Hematopoietic multipotent progenitor cell treated with erythropoietin and hydrocortisone succinate and interleukin-3 and kit ligand, for 17 days (in vitro differentiated cells): ENCODE data around the gene RTEL1.

Experiments
- DNase-seq: peaks from one replicate; pipeline ENCODE4 v3.0.0-alpha.2; 2015; ENCODE audit warnings: low spot score

Gene RTEL1

DNA sequence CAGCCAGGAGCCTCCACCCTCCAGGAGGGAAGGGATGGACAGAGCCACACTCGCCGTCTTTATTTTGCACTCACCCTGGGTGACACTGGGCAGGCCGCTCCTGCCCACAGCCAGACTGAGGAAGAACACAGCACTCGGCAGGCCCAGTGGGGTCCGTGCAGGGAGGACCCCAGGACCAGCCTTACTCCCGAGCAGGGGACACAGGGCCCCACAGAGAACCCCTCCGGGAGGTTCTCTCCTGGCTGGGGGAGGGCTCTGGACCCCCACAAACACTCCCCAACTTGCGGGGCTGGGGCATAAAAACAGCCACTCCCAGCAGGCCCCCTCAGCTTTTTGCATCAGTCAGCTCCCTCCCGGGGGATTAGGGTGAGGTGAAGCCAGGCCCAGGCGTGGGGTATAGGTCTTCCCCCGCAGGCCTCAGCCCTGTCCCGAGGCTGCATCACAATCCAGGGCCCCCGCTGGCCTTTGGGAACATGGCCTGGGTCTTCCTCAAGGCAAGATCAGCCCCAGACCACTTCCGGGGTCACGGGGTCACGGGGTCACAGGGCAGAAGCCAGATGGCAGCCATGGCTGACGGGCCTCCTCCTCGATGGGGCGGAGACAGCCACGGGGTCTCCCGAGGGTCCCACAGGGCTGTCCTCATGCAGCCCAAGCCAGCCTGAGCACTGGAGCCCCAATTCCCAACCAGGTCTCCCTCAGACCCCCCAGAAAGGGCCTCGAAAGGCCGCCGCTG is 41.5 kb downstream of the RTEL1 start:
- DNase-seq: no peak

DNA sequence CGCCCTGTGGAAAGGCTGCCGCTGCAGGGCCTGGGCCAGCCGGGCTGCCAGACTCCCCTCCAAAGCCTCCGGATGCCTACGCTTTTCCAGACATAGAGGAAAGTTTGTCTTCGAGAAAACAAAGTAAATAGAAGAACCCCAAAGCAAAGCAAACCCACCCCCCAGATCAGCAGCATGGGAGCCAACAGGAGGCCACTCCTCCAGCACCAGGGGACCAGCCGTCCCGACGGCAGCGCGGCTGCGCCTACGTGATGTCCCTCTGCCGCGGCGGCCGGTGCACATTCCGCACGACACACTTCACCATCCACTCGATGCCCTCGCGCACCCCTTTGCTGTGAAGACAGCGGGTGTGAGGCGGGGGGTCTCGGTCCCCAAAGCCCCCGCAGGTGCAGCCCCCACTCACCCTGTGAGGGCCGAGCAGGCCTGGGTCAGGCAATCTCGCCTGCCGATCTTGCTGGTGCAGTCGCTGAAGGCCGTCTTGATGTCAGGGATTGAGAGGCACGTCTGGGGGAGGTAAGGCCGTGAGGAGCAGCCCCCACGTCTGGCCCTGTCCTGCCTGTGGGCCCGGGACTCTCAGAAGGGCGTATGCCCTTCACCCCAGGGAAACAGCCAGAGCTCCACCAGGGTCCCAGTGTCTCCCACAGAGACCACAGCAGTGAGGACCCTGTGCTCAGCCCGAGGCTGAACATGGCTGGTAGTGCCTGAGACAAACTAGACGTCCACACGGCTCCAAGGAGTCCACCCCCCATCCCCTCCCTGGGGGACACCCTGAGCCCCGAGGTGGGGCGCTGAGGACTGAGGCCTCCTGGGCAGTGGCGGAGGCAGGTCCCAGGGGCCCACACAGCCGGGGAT is 42.3 kb downstream of the RTEL1 start:
- DNase-seq: no peak

DNA sequence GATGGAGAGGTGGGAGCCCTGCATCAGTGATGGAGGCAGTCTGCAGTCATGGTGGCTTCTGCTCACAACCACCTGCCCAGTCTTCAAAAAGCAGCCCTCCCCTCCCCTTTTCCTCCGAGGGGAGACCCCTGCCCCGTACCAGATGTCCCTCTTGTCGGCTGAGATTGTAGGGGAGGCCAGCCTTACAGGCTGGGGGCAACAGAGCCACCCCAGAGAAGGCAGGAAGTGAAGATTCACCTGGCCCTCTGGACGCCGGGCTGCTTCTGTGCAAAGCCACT is 42.9 kb downstream of the RTEL1 start:
- no peak for DNase-seq

- no peak for DNase-seq
These were observed 43.4 kb downstream of the RTEL1 start for GRCh38 chr20:63701329-63702035.

DNA sequence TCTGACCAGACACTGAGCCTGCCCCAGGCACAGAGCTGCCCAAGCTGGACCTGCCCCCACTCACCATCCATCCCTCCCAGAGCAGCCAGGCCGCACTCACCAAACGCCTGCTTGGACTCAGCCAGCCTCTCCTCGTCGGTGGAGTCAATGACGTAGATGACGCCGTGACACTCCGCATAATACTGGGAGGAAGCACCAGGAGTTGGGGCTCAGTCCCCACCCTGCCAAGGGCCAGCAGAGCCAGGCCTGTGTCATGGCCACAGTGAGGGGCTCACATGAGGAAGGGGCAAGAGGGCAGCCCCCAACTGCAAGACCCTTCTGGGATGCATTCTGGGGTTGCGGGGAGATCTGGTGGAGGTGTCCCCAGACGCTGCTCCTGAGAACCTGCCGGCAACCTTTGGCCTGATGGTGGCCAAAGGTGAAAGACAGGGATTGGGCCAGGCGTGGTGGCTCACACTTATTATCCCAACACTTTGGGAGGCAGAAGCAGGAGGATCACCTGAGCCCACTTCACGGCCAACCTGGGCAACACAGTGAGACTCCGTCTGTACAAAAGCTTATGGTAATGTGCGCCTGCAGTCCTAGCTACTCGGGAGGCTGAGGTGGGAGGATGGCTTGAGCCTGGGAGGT is 44.0 kb downstream of the RTEL1 start:
- no peak for DNase-seq

- no peak for DNase-seq
These were observed 44.8 kb downstream of the RTEL1 start for GRCh38 chr20:63702751-63703470.

- DNase-seq: no peak
These were observed 45.4 kb downstream of the RTEL1 start for GRCh38 chr20:63703471-63703975.

- no peak for DNase-seq
These were observed 46.0 kb downstream of the RTEL1 start for GRCh38 chr20:63703976-63704748.

- DNase-seq: no peak
These were observed 46.6 kb downstream of the RTEL1 start for GRCh38 chr20:63704749-63705117.

DNA sequence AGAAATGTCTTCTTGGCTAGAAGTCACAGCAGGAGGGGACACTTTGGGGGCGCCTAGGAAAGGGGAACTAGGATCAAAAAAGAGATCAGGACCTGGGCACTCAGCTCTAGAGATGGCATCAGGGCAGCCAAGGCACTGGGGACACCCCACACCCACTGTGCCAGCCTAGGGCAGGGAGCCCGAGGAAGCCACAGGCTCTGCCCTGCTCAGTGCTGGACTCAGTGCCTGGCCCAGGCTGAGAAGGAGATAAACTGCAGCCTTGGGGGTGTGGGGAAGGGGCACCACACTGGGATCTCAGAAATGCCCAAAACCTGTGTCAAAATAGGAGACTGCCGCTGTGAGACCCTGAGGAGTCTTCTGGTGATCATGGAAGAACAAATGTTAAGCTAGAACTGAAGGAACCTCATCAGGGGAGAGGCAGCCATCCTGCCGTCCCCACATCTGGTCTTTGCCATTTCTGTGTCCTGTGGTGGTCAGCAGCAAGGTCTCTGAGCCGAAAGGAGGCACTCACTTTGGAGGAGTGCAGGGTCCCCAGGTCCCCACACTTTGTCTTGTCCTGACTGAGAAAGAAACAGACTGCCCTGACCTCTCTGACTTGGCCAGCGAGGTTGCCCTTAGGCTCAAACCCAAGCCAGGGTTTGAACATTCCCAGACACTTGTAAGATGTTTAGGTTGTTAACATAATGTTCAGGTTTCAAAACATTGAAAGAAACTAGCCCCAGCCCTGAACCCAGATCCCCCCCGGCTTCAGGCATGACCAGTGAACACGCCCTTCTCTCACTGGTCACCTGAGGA is 47.3 kb downstream of the RTEL1 start:
- DNase-seq: no peak

DNA sequence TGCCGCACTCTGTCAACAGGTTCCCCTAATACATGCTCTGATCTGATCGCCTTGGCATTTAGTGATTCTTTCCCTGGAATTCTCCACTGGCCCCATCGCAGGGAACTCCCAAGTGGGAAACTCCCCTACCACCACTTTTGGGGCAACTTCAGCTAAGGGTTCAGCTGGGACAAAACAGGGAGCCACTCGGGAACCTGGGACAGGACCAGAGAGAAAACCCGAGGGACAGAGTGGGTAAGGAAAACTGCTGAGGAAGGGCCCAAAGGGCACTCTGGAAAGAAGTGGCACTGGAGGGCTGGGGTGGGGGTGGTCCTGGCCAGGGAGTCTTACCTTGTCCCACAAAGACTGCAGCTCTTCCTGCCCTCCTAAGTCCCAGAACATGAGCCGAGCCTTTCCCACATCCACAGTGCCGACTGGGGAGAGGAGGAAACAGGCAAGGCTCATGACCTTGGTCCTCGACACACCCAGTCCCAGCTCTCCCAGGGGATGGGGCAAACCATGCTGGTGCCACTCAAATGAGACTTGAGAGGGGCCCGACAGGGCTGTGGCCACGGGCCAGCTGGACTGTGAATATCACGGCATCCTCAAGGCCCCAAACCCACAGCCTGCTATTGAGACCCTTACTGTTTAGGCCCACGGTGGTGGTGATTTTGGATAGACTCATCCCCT is 48.0 kb downstream of the RTEL1 start:
- DNase-seq: no peak

GRCh38 chr20:63706852-63707557 is 48.9 kb downstream of the RTEL1 start:
- DNase-seq: peak; percentile 26

GRCh38 chr20:63707558-63708300 is 49.6 kb downstream of the RTEL1 start, which contains the start of the genes ARFRP1 and ZGPAT:
ARFRP1 (minus strand) TSS chr20:63707976; CDS start chr20:63707091, 885 bp downstream.
ZGPAT (plus strand) TSS chr20:63708039; CDS start chr20:63708581, 542 bp downstream.
- DNase-seq: peak; percentile 84

- DNase-seq: no peak
These were observed 50.4 kb downstream of the RTEL1 start for GRCh38 chr20:63708301-63709148.

DNA sequence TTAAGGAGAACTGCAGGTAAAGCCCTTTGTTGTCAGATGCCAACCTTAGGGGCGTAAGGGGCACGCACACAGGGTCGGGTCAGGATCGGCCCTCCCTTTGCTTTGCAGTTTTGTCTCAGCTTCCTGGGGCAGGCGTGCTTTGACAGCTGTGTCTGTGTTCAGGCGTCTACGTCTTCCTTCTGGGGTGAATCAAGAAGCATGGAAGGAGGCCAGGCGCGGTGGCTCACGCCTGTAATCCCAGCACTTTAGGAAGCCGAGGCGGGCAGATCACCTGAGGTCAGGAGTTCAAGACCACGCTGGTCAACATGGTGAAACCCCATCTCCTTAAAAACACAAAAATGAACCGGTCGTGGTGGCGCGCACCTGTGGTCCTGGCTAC is 51.0 kb downstream of the RTEL1 start:
- DNase-seq: no peak

- DNase-seq: no peak
These were observed 53.1 kb downstream of the RTEL1 start for GRCh38 chr20:63711085-63711645.

- no peak for DNase-seq
These were observed 54.1 kb downstream of the RTEL1 start for GRCh38 chr20:63712191-63712590.
